SKM-1 treated with dmso at 0.1 percent for 144 hours (cell line): Measurements from ENCODE around the gene ATG4C.
"Not testable (repeated sequence)": the region's sequence is repeated elsewhere in the genome, so short reads cannot be mapped to it uniquely, and the experiment has no call there.

Experiments
- DNase-seq: peaks from one replicate; lab custom pipeline; 2025; ENCODE audit not compliant: unreplicated experiment; lab: John Stamatoyannopoulos, UW

ATG4C gene, protein sequence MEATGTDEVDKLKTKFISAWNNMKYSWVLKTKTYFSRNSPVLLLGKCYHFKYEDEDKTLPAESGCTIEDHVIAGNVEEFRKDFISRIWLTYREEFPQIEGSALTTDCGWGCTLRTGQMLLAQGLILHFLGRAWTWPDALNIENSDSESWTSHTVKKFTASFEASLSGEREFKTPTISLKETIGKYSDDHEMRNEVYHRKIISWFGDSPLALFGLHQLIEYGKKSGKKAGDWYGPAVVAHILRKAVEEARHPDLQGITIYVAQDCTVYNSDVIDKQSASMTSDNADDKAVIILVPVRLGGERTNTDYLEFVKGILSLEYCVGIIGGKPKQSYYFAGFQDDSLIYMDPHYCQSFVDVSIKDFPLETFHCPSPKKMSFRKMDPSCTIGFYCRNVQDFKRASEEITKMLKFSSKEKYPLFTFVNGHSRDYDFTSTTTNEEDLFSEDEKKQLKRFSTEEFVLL

GRCh38 chr1:62783736-62784508 is at the start of gene ATG4C:
ATG4C (plus strand) TSS chr1:62784132; CDS start chr1:62803787, 19,655 bp downstream.
- peak; percentile 94 for DNase-seq

DNA sequence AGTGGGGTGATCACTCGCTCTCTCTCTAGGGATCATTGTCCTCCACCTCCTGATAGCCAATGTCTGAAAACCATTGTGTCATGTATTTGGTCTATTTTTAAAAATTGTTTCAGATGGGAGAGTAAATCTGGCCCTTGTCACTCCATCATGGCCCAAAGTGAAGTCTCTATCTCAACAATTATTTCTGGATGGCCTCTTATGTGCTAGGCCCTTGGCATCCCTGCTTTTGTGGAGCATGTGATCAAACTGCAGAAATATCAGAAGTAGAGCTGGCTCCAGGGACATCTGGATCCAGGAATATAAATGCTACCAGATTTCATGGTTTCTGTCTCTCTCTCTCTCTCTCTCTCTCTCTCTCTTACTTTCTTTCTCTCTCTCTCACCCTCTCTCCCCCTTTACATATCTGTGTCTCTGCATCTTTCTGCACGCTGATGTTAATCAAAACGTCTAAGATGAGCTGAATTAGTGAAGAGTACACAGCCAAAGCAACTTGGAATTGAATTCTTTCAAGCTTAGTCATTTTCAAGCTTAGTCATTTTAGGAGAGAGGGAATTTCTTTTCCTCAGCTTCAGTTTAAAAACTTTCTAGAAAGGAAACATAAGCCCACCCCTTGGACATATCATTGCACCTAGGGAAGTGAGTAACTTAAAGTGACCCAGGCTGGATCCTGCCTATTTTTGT is 48.3 kb upstream of the ATG4C start:
- DNase-seq = no peak

GRCh38 chr1:62740701-62741100 is 43.2 kb upstream of the ATG4C start:
- DNase-seq = not testable (repeated sequence)

- DNase-seq = no peak
Measured at GRCh38 chr1:62744611-62745577, 39.0 kb upstream of the ATG4C start.

GRCh38 chr1:62746086-62746808 is 37.7 kb upstream of the ATG4C start:
- peak; percentile 33 for DNase-seq

GRCh38 chr1:62746809-62747138 is 37.2 kb upstream of the ATG4C start:
- DNase-seq = no peak

GRCh38 chr1:62753031-62753965 is 30.6 kb upstream of the ATG4C start:
- no peak for DNase-seq

DNA sequence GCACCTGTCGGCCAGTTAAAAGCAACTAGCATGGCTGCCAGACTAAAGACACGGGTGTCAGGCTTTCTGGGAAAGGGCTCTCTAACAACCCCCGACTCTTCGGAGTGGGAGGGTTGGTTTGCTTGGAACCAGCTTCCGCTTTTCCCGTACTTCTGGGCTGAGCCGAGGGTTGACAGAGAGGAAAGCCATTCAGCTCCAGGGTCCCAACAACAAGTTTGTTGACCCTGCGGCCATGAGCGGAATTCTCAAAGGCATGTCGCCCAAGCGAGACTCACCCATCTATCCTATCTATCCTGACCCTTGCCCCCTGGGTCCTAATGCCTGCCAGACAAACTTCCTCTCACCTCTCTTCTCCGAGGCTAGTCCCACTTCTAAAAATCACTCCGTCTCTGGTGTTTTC is 29.0 kb upstream of the ATG4C start:
- DNase-seq = not testable (repeated sequence)

DNA sequence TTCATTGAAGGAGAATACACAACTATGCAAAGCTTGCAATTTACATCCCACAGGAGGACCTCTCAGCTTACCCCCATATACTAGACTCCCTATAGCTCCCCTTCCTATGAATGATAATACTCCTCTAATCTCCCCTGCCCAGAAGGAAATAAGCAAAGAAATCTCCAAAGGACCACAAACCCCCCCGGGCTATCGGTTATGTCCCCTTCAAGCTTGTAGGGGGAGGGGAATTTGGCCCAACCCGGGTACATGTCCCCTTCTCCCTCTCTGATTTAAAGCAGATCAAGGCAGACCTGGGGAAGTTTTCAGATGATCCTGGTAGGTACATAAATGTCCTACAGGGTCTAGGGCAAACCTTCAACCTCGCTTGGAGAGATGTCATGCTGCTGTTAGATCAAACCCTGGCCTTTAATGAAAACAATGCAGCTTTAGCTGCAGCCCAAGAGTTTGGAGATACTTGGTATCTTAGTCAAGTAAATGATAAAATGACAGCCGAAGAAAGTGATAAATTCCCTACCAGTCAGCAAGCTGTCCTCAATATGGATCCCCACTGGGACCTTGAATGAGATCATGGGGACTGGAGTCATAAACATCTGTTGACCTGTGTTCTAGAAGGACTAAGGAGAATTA is 27.6 kb upstream of the ATG4C start:
- DNase-seq = not testable (repeated sequence)

GRCh38 chr1:62759232-62759875 is 24.6 kb upstream of the ATG4C start:
- not testable (repeated sequence) for DNase-seq

DNA sequence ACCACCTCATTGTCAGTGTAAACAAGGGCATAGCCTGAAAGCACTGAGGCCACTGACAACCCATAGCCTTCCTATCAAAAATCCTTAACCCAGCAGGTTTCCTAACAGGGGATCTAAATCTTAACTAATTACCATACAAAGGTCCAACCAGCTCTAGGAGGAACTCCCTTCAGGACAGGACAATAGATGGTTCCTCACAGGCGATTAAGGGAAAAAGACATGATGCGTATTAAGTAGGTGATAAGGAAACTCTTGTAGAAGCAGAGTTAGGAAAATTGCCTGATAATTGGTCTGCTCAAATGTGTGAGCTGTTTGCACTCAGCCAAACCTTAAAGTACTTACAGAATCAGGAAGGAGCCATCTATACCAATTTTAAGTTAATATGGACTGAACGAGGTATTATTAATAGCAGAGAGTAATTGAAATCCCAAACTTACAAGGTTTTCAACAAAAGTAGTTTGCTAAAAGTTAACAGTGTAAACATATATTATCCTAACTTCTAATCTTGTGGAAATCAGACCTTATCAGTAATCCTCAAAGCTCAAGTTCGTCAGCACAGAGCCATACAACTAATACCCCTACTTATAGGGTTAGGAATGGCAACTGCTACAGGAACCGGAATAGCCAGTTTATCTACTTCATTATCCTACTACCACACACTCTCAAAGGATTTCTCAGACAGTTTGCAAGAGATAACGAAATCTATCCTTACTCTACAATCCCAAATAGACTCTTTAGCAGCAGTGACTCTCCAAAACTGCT is 23.7 kb upstream of the ATG4C start:
- not testable (repeated sequence) for DNase-seq

GRCh38 chr1:62761223-62761870 is 22.6 kb upstream of the ATG4C start:
- DNase-seq = not testable (repeated sequence)

- not testable (repeated sequence) for DNase-seq
Measured at GRCh38 chr1:62762027-62762426, 21.9 kb upstream of the ATG4C start.

GRCh38 chr1:62765981-62766380 is 18.0 kb upstream of the ATG4C start:
- no peak for DNase-seq

- DNase-seq = not testable (repeated sequence)
Measured at GRCh38 chr1:62768551-62768950, 15.4 kb upstream of the ATG4C start.

DNA sequence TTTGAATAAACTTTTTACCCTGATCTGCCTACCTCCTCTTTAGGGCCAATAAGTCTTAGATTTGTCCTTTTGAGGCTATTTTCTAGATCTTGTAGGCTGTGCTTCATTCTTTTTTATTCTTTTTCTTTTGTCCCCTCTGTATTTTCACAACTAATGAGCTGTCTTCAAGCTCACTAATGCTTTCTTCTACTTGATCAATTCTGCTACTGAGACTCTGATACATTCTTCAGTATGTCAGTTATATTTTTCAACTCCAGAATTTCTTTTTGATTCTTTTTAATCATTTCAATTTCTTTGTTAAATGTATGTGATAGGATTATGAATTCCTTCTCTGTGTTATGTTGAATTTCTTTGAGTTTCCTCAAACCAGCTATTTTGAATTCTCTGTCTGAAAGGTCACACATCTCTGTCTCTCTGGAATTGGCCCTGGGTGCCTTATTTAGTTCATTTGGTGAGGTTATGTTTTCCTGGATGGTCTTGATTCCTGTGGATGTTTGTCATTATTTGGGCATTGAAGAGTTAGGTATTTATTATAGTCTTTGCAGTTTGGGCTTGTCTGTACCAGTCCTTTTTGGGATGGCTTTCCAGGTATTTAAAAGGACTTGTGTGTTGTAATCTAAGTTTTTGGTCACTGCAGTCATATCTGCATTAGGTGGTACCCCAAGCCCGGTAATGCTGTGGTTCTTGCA is 11.2 kb upstream of the ATG4C start:
- no peak for DNase-seq
